Measurements from ENCODE around the gene CCDC142.

Gene CCDC142

DNA sequence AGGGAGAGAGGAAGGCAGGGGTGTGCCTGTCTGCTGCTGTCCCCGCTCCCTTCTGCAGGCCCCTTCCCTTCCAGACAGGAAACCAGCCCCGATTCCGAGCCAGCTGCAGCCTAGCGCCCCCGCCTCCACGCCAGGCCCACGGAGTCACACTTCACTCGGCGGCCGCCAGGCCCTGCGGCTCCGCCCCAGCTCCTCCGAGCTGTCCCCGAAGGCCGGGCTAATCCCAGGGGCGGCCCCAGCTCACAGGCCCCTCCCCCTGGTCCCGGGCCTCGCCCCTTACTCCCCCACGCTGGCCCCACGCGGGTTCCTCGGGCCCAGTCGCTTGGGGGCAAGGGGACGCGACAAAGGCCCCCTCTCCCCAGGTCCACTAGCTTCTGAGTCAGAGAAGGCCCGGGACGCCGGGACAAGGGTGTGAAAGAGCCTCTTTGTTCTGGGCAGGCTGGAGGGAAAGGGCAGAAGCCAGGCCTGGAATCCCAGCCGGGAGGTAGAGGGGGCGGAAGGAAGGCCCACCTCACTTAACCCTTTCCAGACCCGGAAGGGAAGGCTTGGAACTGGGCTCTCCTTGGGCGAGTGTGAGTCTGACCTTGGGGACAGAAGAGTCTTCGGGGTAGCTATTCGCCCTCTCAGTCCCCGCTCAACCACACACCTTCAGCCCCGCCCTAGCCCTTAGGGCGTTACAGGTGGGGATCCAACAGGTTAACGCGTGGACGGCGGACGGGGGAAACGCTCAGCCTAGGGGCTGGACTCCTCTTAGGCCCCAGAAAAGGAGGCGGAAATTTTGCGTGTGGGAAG lies 42.2 kb downstream of the CCDC142 start:
- DNase-seq, result peak; percentile 84

DNA sequence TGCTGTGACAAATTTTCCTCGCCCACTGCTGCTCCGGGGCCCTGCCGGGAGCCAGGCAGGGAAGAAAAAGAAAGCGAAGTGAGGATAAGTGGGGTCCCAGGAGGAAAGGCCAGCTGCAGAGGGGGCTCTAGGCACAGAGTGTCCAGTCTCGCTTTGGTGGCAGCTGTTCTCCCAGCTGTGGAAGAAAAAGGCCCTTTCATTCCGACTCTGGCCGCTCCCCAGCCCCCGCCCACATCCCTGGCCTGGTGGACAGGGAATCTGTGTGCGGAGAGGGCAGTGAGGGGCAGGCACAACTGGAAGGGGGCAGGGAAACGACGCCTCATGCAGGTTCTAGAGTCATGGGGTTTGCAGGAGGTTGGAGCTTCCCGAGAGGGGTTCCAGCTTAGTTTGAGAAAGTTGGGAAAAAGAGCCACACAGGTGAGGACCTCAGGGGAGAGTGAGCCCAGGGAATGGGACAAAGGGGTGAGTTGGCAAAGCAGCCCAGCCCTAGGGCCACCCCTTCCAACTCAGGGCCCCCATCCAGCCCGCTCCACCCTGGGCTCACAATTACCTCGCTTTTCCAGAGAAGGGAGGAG lies 42.9 kb downstream of the CCDC142 start:
- no peak for DNase-seq

DNA sequence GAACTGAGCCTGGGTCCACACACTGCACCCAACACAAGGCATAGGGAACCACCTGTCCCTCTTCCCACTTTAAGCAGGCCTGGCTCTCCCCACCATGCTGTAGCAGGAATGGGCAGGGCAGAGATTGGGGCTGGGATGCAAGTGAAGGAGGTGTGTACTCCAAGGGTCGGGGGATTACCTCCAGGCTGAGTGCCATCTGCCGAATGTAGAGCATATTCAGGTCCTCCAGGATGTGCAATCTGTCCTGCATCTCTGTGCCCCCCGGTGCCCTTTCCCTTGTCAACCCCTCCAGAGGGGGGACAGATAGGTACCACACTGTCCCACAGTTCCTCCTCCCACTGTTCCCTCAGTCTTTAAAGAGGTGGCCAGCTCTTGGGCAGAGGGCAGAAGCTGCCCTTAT lies 43.4 kb downstream of the CCDC142 start:
- no peak for DNase-seq

DNA sequence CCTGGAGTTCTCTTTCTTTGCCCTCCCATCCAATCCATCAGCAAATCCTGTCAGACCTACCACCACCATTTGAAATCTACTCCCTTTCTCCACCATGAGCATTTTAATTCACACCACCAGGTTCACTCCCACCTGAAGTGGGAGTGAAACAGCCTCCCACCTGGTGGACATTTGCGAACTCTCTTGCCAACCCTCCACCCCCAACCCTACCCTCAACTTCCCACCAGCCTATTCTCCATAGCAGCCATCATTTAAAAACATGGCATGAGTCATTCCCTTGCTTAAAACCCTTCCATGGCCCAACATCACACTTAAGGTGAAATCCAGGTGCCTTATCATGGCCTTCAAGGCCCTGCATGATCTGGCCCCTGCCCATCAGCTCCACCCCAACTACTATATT lies 44.5 kb downstream of the CCDC142 start:
- DNase-seq, result no peak

DNA sequence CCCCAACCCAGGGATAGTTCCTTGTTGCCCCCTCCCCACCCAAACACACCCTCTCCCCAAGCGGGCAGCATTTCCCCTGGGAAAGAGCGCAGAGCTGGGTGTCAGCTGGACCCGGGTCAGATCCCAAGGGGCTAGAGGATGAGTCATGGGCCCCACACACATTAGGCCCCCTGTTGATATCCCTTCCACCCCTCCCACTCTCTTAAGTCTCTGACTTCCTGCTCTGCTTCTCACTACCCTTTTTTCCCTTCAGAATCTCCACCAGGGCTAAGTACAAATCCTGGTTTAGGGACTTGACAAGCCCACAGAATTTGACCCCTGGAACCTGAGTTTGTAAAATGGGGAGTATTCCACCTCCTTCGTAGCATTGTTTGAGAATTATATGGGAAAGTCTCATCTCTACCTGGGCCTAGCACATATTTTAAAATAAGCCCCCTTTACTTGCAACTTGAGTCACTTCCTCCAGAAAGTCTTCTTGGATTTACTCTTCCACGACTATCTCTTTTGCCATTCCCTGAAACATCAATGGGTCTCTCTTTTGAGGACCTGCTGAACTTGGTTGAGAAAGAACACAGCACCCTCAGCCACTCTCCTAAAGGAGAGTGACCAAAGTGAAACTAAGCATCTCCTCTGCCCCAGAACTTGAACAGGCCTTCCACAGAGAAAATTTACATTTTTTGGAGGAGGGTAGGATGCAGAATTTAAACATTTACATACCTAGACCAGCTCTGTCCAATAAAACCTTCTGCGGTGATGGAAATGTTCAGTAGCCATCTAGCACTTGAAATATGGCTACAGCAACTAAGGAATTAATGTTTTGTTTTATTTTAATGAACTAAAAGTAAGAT lies 45.7 kb downstream of the CCDC142 start:
- no peak for DNase-seq

DNA sequence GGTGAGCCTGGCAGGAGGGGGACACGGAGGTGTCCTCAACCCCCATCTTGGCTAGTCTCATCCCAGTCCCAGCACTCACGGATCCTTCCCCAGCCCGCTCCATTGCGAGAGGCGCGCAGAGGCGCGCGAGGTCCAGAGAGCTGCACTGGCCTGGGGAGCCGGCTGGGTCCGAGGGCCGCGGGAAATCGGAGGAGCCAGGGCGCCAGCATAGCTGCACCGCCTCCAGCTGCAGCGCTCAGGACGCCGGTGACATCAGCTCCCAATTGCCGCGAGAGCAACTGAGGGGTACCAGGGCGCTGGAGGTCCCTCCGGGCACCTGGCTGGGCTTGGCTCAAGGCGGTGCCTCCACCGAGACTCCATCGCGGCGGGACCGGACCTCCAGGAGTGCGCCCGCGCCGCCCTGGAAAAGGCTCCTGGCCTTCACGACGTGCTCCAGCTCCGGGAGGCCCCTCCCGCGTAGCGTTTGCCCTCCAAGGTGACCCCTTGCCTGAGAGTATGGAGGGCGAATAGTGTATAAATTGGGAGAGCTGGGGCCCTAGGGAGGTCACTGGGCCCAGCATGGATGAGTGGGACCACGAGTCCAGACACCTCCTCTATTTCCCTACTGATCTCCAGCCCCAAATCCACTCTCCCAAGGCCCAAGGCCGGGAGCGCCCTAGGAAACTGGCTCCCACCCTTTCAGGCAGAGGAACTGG lies 46.5 kb downstream of the CCDC142 start:
- no peak for DNase-seq

DNA sequence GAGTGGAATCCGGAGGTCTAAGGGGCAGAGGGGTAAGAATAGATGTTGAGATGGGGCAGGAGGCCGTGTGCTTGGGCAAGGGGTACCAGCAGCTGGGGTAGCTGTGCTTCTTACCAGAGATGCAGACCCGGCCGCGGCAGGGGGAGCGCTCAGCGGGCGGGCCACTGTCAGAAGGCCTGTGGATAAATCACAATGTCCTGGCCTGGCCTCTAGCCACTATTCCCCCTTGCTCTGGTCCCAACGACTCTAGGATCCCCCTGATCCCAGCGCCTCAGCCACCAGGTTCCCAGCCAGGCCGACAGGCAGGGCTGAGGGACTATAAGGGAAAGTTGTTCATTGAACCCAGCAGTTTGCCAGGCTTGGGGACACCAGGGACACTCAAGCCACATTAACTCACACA lies 52.3 kb downstream of the CCDC142 start:
- DNase-seq, result no peak

DNA sequence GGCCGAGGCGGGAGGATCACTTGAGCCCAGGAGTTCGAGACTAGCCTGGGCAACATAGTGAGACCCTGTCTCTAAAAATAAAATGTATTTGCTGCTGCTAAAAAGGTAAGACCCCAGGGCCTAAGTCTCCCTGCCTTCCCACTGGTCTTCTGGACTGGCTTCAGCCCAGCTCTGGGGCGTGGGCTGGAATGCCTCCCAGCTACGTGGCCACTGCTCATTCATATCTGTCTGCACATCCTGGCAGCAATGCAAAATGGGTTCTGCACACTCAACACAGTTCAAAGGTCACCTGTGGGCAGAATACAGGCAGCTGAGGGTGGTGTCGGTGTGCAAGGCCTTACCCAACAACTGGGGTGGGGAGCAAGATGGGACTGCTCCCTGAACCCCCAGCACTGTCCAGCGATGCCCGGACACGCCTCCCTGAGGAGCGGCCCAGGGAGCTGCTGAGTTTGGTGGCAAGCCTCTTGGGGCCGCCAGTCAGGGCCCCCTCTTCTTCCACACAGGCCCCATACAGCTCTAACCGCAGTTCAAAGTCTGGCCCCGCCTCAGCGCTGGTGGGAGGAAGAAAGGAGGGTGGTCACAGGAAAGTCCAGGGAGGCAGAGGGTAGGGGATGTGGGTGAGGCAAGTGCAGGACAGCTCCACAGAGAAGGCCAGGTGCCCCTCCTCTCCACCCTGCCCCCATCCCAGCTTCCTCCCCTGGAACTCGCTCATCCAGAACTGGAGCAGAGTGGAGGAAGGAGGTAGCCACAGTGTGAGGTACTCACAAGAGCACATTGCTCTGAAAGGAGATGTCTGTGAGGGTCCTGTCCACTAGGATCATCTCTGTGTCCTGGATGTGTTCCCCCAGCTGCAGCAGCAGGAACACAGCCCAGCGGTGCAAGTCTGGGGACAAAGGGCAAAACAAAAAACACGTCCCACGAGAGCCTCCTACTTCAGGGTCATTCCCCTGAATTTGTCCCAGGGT lies 53.0 kb downstream of the CCDC142 start:
- no peak for DNase-seq

DNA sequence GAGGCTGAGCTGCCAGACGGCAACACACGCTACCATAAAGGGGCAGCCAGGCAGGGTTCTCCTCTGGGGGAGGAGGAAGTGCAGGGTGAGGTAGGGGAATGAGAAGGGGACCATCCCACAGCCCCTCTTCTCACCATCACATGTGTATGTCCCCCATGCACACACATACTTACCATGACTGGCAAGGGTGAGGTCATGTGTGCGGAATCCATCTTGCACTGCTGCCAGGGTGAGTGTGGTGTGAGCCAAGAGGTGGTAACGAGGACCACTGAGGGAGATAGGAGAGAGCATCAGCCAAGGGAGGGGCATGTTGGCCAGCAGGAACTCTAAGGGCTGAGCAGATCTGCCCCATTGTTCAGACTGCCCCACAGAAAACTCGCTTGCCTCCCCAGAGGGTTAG lies 54.1 kb downstream of the CCDC142 start:
- no peak for DNase-seq

DNA sequence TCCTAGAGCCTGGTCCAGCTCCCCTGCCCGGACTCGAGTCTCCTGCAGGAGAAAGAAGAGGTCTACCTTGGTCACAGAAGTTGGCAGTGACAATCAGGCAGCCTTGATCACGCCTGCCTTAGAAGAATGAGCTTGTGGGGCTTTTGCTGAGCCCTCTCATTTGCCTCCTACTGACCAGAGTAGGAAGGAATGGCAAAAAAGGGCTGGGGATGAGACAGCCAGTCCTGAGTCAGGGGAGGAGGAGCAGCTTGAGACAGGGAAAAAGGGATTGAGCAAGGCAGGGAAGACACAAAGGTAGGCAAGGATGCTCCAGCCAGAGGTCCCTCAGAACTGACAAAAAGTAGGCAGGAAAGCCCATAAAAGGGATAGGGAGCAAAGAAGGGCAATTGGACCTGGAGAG lies 55.2 kb downstream of the CCDC142 start:
- no peak for DNase-seq

DNA sequence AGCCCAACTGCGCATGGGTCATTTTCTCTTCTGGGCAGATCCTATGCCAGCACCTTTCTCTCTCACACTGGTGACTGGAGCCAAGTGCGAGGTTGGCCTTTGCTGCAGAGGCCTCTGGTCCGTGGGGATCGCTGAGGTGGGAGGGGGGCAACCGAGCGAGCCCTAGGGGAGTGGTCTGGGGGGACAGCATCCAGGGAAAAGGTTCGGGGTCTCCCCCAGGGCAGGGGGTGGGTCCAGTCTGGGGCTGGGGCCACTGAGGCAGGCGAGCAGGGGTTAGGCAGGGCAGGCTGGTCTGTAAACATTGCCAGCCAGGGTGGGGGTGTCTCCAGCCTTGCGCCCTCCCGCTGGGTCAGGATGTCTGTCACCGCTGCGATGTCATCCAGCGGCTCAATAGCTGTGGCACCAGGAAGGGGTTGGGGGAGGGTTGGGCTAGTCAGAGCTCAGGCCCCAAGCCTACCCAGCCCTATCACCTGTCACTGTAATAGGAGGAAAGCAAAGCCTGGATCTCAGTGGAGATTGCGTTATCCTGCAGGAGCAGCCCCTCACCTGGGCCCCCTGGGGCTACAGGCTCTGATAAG lies 56.5 kb downstream of the CCDC142 start:
- DNase-seq, result no peak

DNA sequence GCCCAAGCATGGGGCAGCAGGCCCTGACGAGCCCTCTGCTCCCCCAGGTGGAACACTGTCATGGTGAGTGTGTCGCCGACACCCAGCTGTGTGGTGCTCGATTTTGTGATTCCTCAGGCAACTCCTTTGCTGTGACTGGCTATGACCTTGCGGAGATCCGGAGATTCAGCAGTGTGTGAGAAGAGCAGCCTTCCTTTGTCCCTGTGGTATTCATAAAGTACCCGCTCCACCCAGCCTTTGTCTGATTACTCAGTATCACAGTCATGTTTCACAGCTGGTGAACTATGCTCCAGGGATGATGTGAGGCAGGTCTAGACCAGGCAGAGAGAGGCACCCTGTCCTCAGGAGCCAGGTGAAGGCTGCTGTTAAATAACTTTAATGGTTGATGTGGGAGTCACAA lies 57.3 kb downstream of the CCDC142 start:
- DNase-seq, result no peak

DNA sequence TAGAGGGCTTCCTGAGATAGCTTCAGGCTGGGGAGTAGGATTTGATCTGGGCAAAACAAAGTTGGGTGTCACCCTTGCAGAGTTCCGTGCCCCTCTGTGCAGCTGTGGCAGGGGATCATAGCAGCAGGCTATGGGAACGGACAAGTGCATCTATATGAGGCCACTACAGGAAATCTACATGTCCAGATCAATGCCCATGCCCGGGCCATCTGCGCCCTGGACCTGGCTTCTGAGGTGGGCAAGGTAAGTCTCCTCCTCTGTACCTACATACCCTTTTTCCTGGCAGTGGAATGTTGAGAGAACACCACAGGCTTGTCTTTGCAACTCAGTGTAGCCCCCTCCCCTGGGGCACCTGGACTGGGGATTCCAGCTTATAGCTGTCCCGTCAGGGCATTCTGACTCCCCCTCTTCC lies 57.8 kb downstream of the CCDC142 start:
- DNase-seq, result no peak

DNA sequence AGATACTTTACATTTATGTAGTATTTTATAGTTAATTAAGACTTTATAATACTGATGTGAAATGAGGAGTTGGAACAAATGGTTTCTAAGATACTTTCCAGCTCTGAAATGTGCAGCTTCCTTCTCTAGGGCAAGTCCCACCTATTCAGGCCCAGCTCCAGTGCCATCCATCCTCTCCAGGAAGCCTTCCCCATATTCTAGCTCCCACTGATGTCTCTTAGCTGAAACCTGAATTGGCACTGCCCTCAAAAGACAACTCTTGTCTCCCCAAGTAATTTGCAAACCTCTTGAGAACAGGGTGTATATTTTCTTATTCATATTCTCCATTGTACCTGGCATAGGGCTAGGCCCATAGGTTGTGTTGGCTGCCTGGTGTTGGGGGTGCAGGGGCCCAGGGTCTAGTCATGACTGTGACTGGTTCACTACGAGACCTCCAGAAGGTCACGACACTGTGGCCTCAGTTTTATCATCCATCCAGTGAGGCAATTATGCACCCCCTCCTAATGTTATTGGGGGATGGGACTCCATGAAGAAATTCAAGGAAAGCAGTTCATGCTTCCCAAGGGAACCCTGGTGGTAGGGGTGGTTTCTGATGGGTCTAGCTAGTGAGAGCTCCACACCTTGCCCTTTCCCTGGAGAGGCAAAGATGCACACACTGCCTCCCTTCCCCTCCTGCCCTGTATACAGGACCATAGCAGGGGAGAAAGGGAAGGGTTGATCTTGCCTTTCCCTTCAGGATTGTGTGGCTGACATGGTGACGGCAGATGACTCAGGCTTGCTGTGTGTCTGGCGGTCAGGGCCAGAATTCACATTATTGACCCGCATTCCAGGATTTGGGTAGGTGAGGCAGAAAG lies 58.4 kb downstream of the CCDC142 start:
- no peak for DNase-seq
